Vagina (tissue), 2 donors: ENCODE measurements around the gene NANS.

Source experiments
- CTCF ChIP-seq, 3 experiments: fragments of 450-650 bp in 2 of 3; fragments of 200-600 bp in 1 of 3; sonication (generic) in 1 of 3; IDR thresholded peaks; one replicate each; pipeline ENCODE4 v1.5.1; 2017 to 2019; ENCODE audit warnings: antibody characterized with exemption in 3 of 3, mild to moderate bottlenecking in 2 of 3, moderate library complexity in 2 of 3
- POLR2AphosphoS5 ChIP-seq, 2 donors: sonication (generic); formaldehyde crosslinking; IDR thresholded peaks; one replicate each; pipeline ENCODE4 v1.9.0; 2017; ENCODE audit warnings: antibody characterized with exemption in 2 of 2, mild to moderate bottlenecking in 2 of 2, low read depth in 1 of 2; ENCODE audit not compliant: insufficient read depth in 1 of 2

- TF ChIP-seq CTCF (IDR thresholded peaks at IDR 0.05), result no peak
- TF ChIP-seq POLR2AphosphoS5 (IDR thresholded peaks at IDR 0.05; ENCODE audit: insufficient read depth in 1 of 2, low read depth in 1 of 2), result no peak
Observed at GRCh38 chr9:98104445-98104881, 47.9 kb downstream of the NANS start.
